ENCODE measurements around the gene STON2. TPM values are rescaled to one million over a fixed set of nuclear protein-coding genes. Genes with fewer than 3 reads are reported as not detected.
"Not testable (repeated sequence)": the region's sequence is repeated elsewhere in the genome, so short reads cannot be mapped to it uniquely, and the experiment has no call there.

The STON2 gene
- total RNA-seq, 2 experiments from 2014 or later, result not detected

DNA sequence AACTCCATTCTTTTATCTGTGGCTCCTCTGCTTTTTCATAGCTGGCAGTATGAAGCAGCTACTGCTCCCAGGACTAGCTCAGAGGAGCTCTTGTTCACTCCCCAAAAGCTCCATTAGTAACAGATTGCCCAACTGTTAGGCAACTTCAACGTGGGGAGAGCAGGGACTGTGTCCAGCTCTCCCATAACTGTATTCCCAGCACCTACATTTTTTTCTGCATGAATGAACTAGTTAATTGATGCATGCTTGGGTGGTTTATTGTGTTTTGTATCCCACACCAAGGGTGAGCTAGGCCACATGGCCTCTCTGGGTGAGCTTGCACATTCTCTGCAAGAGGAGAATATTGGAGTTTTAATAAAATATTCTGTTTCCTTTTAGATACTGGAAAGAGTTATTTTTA lies 15.2 kb downstream of the STON2 start:
- H3K27ac ChIP-seq (ENCODE audit: low read depth in 1 of 2, low read length in 2 of 2), result no peak overlapping the region
- TF ChIP-seq CTCF (IDR thresholded peaks at IDR 0.05), result no peak
- H3K4me1 Mint-ChIP-seq (ENCODE audit: low read depth), result no peaks in the 10 kb centered on the region
- no peaks in the 10 kb centered on the region for H3K27me3 Mint-ChIP-seq
- no peaks in the 10 kb centered on the region for H3K36me3 ChIP-seq (ENCODE audit: insufficient read depth, low read length)
- H3K4me3 ChIP-seq (ENCODE audit: low read length), result no peak overlapping the region
- H3K36me3 Mint-ChIP-seq (ENCODE audit: low read depth), result no peaks in the 10 kb centered on the region
- H3K4me1 ChIP-seq (ENCODE audit: insufficient read depth, low read length), result no peaks in the 10 kb centered on the region
- H3K4me3 Mint-ChIP-seq, result no peak overlapping the region
- POLR2A ChIA-PET, result no interaction called here
- no peak overlapping the region for H3K27ac Mint-ChIP-seq
- peaks cover under 1% of the 10 kb centered on the region for H3K9me3 Mint-ChIP-seq
- no peaks in the 10 kb centered on the region for H3K9me3 ChIP-seq (ENCODE audit: control insufficient read depth in 1 of 2, insufficient read depth in 1 of 2, low read length in 2 of 2)
- ATAC-seq (ENCODE audit: poor library complexity) (no peak), DNase-seq (no peak)
- intact Hi-C loops (cut with DNase I, micrococcal nuclease), result no loop called here
- CTCF ChIA-PET, result no interaction called here
- peaks cover 0 to 3% of the 10 kb centered on the region in 2 experiments for H3K27me3 ChIP-seq (ENCODE audit: control insufficient read depth in 1 of 2, insufficient read depth in 2 of 2, low read length in 2 of 2)

GRCh38 chr14:81382517-81383225 lies 17.5 kb downstream of the STON2 start:
- Histone ChIP-seq H3K4me3 (ENCODE audit: low read length) (no peak overlapping the region), H3K4me1 (ENCODE audit: insufficient read depth, low read length) (no peaks in the 10 kb centered on the region), H3K27me3 (ENCODE audit: control insufficient read depth in 1 of 2, insufficient read depth in 2 of 2, low read length in 2 of 2) (peaks cover 0 to 3% of the 10 kb centered on the region in 2 experiments), H3K9me3 (ENCODE audit: control insufficient read depth in 1 of 2, insufficient read depth in 1 of 2, low read length in 2 of 2) (no peaks in the 10 kb centered on the region), H3K36me3 (ENCODE audit: insufficient read depth, low read length) (no peaks in the 10 kb centered on the region), H3K27ac (ENCODE audit: low read depth in 1 of 2, low read length in 2 of 2) (no peak overlapping the region)
- Mint-ChIP-seq H3K27me3 (no peaks in the 10 kb centered on the region), H3K4me1 (ENCODE audit: low read depth) (no peaks in the 10 kb centered on the region), H3K36me3 (ENCODE audit: low read depth) (no peaks in the 10 kb centered on the region), H3K9me3 (peaks cover 2% of the 10 kb centered on the region), H3K27ac (no peak overlapping the region), H3K4me3 (no peak overlapping the region)
- no peak for TF ChIP-seq CTCF (IDR thresholded peaks at IDR 0.05)
- ChIA-PET CTCF (no interaction called here), POLR2A (no interaction called here)
- DNase-seq, result no peak
- intact Hi-C loops (cut with DNase I, micrococcal nuclease), result no loop called here
- ATAC-seq (ENCODE audit: poor library complexity), result no peak

DNA sequence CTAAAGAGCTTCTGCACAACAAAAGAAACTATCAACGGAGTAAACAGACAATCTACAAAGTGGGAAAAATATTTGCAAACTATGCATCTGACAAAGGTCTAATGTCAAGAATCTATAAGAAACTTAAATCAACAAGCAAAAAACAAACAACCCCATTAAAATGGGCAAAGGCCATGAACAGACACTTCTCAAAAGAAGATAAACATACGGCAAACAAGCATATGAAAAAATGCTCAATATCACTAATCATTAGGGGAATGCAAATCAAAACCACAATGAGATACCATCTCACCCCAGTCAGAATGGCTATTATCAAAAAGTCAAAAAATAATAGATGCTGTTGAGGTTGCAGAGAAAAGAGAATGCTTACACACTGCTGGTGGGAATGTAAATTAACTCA lies 20.1 kb downstream of the STON2 start:
- H3K4me3 ChIP-seq (ENCODE audit: low read length); H3K27me3 Mint-ChIP-seq; H3K36me3 ChIP-seq (ENCODE audit: insufficient read depth, low read length); H3K36me3 Mint-ChIP-seq (ENCODE audit: low read depth); ATAC-seq (ENCODE audit: poor library complexity); CTCF ChIA-PET; POLR2A ChIA-PET; H3K9me3 Mint-ChIP-seq; H3K4me1 Mint-ChIP-seq (ENCODE audit: low read depth); H3K9me3 ChIP-seq (ENCODE audit: control insufficient read depth in 1 of 2, insufficient read depth in 1 of 2, low read length in 2 of 2); H3K27me3 ChIP-seq (ENCODE audit: control insufficient read depth in 1 of 2, insufficient read depth in 2 of 2, low read length in 2 of 2); H3K27ac ChIP-seq (ENCODE audit: low read depth in 1 of 2, low read length in 2 of 2); H3K4me3 Mint-ChIP-seq; intact Hi-C loops (cut with DNase I, micrococcal nuclease); H3K4me1 ChIP-seq (ENCODE audit: insufficient read depth, low read length); H3K27ac Mint-ChIP-seq; DNase-seq: not testable (repeated sequence)

GRCh38 chr14:81371802-81372201 lies 28.3 kb downstream of the STON2 start:
- DNase-seq (no peak), ATAC-seq (ENCODE audit: poor library complexity) (no peak)
- no peaks in the 10 kb centered on the region for H3K4me1 ChIP-seq (ENCODE audit: insufficient read depth, low read length)
- TF ChIP-seq CTCF (IDR thresholded peaks at IDR 0.05), result no peak
- Mint-ChIP-seq H3K27ac (no peak overlapping the region), H3K36me3 (ENCODE audit: low read depth) (no peaks in the 10 kb centered on the region), H3K4me1 (ENCODE audit: low read depth) (no peaks in the 10 kb centered on the region), H3K9me3 (no peaks in the 10 kb centered on the region), H3K27me3 (peaks cover 34% of the 10 kb centered on the region), H3K4me3 (no peak overlapping the region)
- no peaks in the 10 kb centered on the region for H3K9me3 ChIP-seq (ENCODE audit: control insufficient read depth in 1 of 2, insufficient read depth in 1 of 2, low read length in 2 of 2)
- H3K4me3 ChIP-seq (ENCODE audit: low read length), result no peak overlapping the region
- ChIA-PET POLR2A (no interaction called here), CTCF (interaction anchor here (0.7 kb wide), 1 partner anchor 9 kb away, joined by 3 read pairs; no protein-coding TSS in a partner anchor)
- intact Hi-C loops (cut with DNase I, micrococcal nuclease), result no loop called here
- no peaks in the 10 kb centered on the region for H3K36me3 ChIP-seq (ENCODE audit: insufficient read depth, low read length)
- no peak overlapping the region for H3K27ac ChIP-seq (ENCODE audit: low read depth in 1 of 2, low read length in 2 of 2)
- H3K27me3 ChIP-seq (ENCODE audit: control insufficient read depth in 1 of 2, insufficient read depth in 2 of 2, low read length in 2 of 2), result peaks cover 0 to 3% of the 10 kb centered on the region in 2 experiments
